ENCODE results near the gene DNAAF8. TPM values are rescaled to one million over a fixed set of nuclear protein-coding genes. Genes with fewer than 3 reads are reported as not detected.

The DNAAF8 gene
- polyA plus RNA-seq, 1 donor from 2014 or later: 3.4 TPM

DNA sequence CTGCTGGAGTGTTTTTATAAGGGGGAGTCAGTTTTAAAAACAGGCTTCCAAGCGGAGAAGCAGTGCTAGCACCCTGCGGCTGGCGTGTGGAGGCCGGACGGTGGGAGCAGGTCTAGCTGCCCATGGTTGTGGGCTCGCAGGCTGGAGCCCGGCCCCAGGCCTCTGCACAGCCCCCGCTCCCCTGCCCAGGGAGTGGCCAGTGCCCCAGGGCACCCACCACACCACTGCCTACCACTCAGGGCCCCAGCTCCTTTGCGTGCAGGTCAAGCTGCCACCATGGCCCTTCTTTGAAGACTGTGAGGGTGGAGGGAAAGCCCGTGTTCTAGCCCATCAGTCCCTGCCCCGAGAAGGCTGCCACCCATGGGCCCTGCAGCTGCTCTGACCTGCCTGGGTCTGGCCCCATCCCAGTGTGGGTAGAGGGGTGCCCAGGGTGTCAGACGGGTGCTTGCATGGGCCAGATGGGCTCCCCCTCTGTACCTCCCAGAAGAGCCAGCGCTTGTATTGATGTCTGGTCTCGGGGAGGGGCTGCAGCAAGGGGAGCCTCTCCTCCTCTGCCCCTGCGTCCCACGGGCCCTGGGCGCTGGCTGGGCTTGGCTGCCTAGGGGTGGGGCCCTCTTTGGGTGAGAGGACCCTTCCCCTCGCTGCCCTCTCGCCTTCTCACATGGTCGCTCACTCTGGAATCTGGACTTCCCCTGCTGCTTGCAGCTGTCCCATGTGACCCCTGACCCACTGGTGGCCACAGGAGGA is 42.5 kb upstream of the DNAAF8 start:
- H3K27ac ChIP-seq (ENCODE audit: low read length): no peak overlapping the region

DNA sequence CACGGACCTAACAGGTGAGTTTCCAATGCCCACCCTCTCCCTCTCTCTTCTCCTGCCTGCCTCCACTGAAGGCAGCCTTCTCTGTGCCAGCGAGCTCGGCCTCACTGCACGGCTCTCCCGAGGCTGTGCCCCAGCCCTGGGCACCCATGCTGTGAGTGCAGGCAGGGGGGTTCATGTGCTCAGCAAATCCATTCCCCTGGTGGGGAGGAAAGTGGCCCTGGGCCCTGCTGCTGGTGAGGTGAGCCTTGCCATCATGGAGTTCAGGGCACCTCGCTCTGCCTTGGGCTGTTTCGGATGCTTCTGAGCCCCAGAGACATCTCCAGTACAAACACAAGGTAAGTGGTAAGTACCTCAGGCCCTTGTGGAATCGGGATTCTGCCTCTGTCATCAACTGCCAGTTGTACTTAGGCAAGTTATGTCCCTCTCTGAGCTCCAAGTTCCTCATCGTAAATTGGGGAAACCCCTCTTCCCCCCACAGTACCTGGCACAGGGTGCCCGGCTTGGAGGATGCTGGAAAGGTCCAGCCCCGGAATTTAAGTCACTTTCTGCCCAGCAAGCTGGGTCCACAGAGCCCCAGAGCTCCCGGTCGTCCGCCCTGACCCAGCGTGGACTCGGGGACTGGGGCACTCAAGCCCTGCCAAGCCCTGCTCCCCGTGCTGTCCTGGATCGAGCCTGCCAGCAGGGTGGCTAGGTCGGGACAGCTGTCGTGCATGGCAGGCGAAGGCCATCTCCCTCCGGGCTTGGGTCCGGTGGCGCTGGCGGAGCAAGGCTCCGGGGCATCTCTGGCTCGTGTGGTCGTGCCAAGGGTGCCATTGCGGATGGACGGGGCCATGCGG is 41.7 kb upstream of the DNAAF8 start:
- H3K4me2 ChIP-seq (ENCODE audit: low read length): peak overlapping the region; percentile 28
- peak overlapping the region; percentile 71 for H3K9ac ChIP-seq (ENCODE audit: low read length)
- H3K79me2 ChIP-seq (replicated peaks; ENCODE audit: insufficient read depth, low read length): no peaks in the 10 kb centered on the region
- no peaks in the 10 kb centered on the region for H4K20me1 ChIP-seq (ENCODE audit: insufficient read depth)
- H3K27me3 ChIP-seq (ENCODE audit: insufficient read depth, low read depth, low read length): no peaks in the 10 kb centered on the region
- no peaks in the 10 kb centered on the region for H3K9me2 ChIP-seq (ENCODE audit: insufficient read depth, low read length)
- no peaks in the 10 kb centered on the region for H3K36me3 ChIP-seq (ENCODE audit: insufficient read depth, low read length)
- peak overlapping the region; percentile 49 for H2AFZ ChIP-seq (ENCODE audit: low read depth, low read length)
- H3K27ac ChIP-seq (ENCODE audit: low read length): peak overlapping the region; percentile 72
- peak overlapping the region; percentile 91 for H3K4me3 ChIP-seq (ENCODE audit: low read length)
- no peaks in the 10 kb centered on the region for H3F3A ChIP-seq (ENCODE audit: insufficient read depth, low read length, poor library complexity, severe bottlenecking)
- H3K9me3 ChIP-seq (ENCODE audit: low read length): no peaks in the 10 kb centered on the region
- no peak for TF ChIP-seq EZH2 (IDR thresholded peaks at IDR 0.05; ENCODE audit: borderline replicate concordance, insufficient read depth, low read length, poor library complexity, severe bottlenecking)
- TF ChIP-seq, protein P1, sequence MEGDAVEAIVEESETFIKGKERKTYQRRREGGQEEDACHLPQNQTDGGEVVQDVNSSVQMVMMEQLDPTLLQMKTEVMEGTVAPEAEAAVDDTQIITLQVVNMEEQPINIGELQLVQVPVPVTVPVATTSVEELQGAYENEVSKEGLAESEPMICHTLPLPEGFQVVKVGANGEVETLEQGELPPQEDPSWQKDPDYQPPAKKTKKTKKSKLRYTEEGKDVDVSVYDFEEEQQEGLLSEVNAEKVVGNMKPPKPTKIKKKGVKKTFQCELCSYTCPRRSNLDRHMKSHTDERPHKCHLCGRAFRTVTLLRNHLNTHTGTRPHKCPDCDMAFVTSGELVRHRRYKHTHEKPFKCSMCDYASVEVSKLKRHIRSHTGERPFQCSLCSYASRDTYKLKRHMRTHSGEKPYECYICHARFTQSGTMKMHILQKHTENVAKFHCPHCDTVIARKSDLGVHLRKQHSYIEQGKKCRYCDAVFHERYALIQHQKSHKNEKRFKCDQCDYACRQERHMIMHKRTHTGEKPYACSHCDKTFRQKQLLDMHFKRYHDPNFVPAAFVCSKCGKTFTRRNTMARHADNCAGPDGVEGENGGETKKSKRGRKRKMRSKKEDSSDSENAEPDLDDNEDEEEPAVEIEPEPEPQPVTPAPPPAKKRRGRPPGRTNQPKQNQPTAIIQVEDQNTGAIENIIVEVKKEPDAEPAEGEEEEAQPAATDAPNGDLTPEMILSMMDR (IDR thresholded peaks at IDR 0.05; ENCODE audit: poor library complexity, severe bottlenecking): no peak
- TF ChIP-seq, protein P2, sequence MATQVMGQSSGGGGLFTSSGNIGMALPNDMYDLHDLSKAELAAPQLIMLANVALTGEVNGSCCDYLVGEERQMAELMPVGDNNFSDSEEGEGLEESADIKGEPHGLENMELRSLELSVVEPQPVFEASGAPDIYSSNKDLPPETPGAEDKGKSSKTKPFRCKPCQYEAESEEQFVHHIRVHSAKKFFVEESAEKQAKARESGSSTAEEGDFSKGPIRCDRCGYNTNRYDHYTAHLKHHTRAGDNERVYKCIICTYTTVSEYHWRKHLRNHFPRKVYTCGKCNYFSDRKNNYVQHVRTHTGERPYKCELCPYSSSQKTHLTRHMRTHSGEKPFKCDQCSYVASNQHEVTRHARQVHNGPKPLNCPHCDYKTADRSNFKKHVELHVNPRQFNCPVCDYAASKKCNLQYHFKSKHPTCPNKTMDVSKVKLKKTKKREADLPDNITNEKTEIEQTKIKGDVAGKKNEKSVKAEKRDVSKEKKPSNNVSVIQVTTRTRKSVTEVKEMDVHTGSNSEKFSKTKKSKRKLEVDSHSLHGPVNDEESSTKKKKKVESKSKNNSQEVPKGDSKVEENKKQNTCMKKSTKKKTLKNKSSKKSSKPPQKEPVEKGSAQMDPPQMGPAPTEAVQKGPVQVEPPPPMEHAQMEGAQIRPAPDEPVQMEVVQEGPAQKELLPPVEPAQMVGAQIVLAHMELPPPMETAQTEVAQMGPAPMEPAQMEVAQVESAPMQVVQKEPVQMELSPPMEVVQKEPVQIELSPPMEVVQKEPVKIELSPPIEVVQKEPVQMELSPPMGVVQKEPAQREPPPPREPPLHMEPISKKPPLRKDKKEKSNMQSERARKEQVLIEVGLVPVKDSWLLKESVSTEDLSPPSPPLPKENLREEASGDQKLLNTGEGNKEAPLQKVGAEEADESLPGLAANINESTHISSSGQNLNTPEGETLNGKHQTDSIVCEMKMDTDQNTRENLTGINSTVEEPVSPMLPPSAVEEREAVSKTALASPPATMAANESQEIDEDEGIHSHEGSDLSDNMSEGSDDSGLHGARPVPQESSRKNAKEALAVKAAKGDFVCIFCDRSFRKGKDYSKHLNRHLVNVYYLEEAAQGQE (IDR thresholded peaks at IDR 0.05; ENCODE audit: borderline replicate concordance): no peak
- TF ChIP-seq RAD21 (conservative IDR thresholded peaks at IDR 0.05): no peak
- no peak for TF ChIP-seq SMC3 (conservative IDR thresholded peaks at IDR 0.05; ENCODE audit: poor library complexity)
- no peak for TF ChIP-seq POLR2AphosphoS5 (IDR thresholded peaks at IDR 0.05)
- TF ChIP-seq MXI1 (conservative IDR thresholded peaks at IDR 0.05; ENCODE audit: poor library complexity, severe bottlenecking): no peak

More for the DNA sequence above, 42.5 kb upstream of the DNAAF8 start:
- no peak overlapping the region for H2AFZ ChIP-seq (ENCODE audit: low read depth, low read length)
- H3F3A ChIP-seq (ENCODE audit: insufficient read depth, low read length, poor library complexity, severe bottlenecking): no peaks in the 10 kb centered on the region
- no peaks in the 10 kb centered on the region for H3K9me2 ChIP-seq (ENCODE audit: insufficient read depth, low read length)
- H3K36me3 ChIP-seq (ENCODE audit: insufficient read depth, low read length): no peaks in the 10 kb centered on the region
- H3K27me3 ChIP-seq (ENCODE audit: insufficient read depth, low read depth, low read length): no peaks in the 10 kb centered on the region
- H3K9me3 ChIP-seq (ENCODE audit: low read length): no peaks in the 10 kb centered on the region
- no peak overlapping the region for H3K4me3 ChIP-seq (ENCODE audit: low read length)
- H3K4me2 ChIP-seq (ENCODE audit: low read length): no peak overlapping the region
- H4K20me1 ChIP-seq (ENCODE audit: insufficient read depth): no peaks in the 10 kb centered on the region
- no peak overlapping the region for H3K9ac ChIP-seq (ENCODE audit: low read length)
- TF ChIP-seq MXI1 (conservative IDR thresholded peaks at IDR 0.05; ENCODE audit: poor library complexity, severe bottlenecking) (no peak), POLR2AphosphoS5 (IDR thresholded peaks at IDR 0.05) (no peak), SMC3 (conservative IDR thresholded peaks at IDR 0.05; ENCODE audit: poor library complexity) (no peak), TAF1 (IDR thresholded peaks at IDR 0.05; ENCODE audit: low read depth) (no peak), EP300 (conservative IDR thresholded peaks at IDR 0.05; ENCODE audit: poor library complexity, severe bottlenecking) (no peak), RAD21 (conservative IDR thresholded peaks at IDR 0.05) (no peak), EZH2 (IDR thresholded peaks at IDR 0.05; ENCODE audit: borderline replicate concordance, insufficient read depth, low read length, poor library complexity, severe bottlenecking) (no peak)
- TF ChIP-seq, protein P2 (IDR thresholded peaks at IDR 0.05; ENCODE audit: borderline replicate concordance): no peak
- TF ChIP-seq, protein P1 (IDR thresholded peaks at IDR 0.05; ENCODE audit: poor library complexity, severe bottlenecking): no peak
- no peaks in the 10 kb centered on the region for H3K79me2 ChIP-seq (replicated peaks; ENCODE audit: insufficient read depth, low read length)
